ENCODE data around the gene C11orf68.
"Not testable (repeated sequence)": the region's sequence is repeated elsewhere in the genome, so short reads cannot be mapped to it uniquely, and the experiment has no call there.

Gene C11orf68

DNA sequence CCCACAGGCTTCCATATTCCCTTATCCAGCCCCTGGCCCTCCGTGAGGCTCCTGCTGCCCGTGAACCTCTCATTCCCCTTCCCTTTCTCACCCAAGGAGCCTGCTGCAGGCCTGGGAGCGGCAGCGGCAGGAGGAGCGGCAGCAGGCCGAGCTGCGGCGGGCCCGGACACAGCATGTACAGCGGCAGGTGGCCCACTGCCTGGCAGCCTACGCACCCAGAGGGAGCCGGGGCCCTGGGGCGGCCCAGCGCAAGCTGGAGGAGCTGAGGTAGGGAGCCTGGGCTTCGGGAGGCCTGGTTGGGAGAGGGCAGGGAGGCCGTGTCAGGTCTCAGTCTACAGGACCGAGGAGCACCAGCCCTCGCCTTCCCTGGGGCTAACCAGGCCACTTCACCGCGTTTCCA lies 34.6 kb upstream of the C11orf68 start:
- Histone ChIP-seq H3K4me1 (ENCODE audit: control insufficient read depth, insufficient read depth, low read length) (peaks cover 6% of the 10 kb centered on the region), H3K9me3 (ENCODE audit: control insufficient read depth, low read length) (no peaks in the 10 kb centered on the region), H3K4me3 (ENCODE audit: low read length) (no peak overlapping the region), H3K27me3 (ENCODE audit: control insufficient read depth, insufficient read depth, low read length) (no peaks in the 10 kb centered on the region), H3K36me3 (ENCODE audit: control insufficient read depth, insufficient read depth, low read length) (no peaks in the 10 kb centered on the region), H3K9ac (ENCODE audit: low read length) (no peak overlapping the region)

- Histone ChIP-seq H3K9ac (ENCODE audit: low read length) (no peak overlapping the region), H3K4me1 (ENCODE audit: control insufficient read depth, insufficient read depth, low read length) (peaks cover 4% of the 10 kb centered on the region), H3K9me3 (ENCODE audit: control insufficient read depth, low read length) (no peaks in the 10 kb centered on the region), H3K4me3 (ENCODE audit: low read length) (no peak overlapping the region), H3K27me3 (ENCODE audit: control insufficient read depth, insufficient read depth, low read length) (no peaks in the 10 kb centered on the region), H3K36me3 (ENCODE audit: control insufficient read depth, insufficient read depth, low read length) (no peaks in the 10 kb centered on the region)
These were observed 33.2 kb upstream of the C11orf68 start for GRCh38 chr11:65952052-65952521.

DNA sequence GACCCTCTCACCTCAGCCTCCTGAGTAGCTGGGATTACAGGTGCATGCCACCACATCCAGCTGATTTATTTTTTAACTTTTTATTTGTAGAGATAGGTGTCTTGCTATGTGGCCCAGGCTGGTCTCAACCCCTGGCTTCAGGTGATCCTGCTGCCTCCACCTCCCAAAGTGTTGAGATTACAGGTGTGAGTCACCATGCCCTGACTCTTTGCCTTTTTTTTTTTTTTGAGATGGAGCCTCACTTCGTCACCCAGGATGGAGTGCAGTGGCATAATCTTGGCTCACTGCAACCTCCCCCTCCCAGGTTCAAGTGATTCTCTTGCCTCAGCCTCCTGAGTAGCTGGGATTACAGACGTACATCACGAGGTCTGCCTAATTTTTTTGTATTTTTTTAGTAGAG lies 32.8 kb upstream of the C11orf68 start:
- not testable (repeated sequence) for H3K36me3 ChIP-seq (ENCODE audit: control insufficient read depth, insufficient read depth, low read length); H3K4me3 ChIP-seq (ENCODE audit: low read length); H3K27me3 ChIP-seq (ENCODE audit: control insufficient read depth, insufficient read depth, low read length); H3K9me3 ChIP-seq (ENCODE audit: control insufficient read depth, low read length); H3K4me1 ChIP-seq (ENCODE audit: control insufficient read depth, insufficient read depth, low read length); H3K9ac ChIP-seq (ENCODE audit: low read length)

GRCh38 chr11:65950711-65951110 lies 31.8 kb upstream of the C11orf68 start:
- H3K9me3 ChIP-seq (ENCODE audit: control insufficient read depth, low read length); H3K27me3 ChIP-seq (ENCODE audit: control insufficient read depth, insufficient read depth, low read length); H3K9ac ChIP-seq (ENCODE audit: low read length); H3K36me3 ChIP-seq (ENCODE audit: control insufficient read depth, insufficient read depth, low read length); H3K4me1 ChIP-seq (ENCODE audit: control insufficient read depth, insufficient read depth, low read length); H3K4me3 ChIP-seq (ENCODE audit: low read length): not testable (repeated sequence)

GRCh38 chr11:65947603-65948125 lies 28.8 kb upstream of the C11orf68 start:
- H3K4me3 ChIP-seq (ENCODE audit: low read length), result no peak overlapping the region
- no peaks in the 10 kb centered on the region for H3K4me1 ChIP-seq (ENCODE audit: control insufficient read depth, insufficient read depth, low read length)
- H3K36me3 ChIP-seq (ENCODE audit: control insufficient read depth, insufficient read depth, low read length), result no peaks in the 10 kb centered on the region
- no peaks in the 10 kb centered on the region for H3K9me3 ChIP-seq (ENCODE audit: control insufficient read depth, low read length)
- peaks cover 2% of the 10 kb centered on the region for H3K27me3 ChIP-seq (ENCODE audit: control insufficient read depth, insufficient read depth, low read length)
- H3K9ac ChIP-seq (ENCODE audit: low read length), result no peak overlapping the region

DNA sequence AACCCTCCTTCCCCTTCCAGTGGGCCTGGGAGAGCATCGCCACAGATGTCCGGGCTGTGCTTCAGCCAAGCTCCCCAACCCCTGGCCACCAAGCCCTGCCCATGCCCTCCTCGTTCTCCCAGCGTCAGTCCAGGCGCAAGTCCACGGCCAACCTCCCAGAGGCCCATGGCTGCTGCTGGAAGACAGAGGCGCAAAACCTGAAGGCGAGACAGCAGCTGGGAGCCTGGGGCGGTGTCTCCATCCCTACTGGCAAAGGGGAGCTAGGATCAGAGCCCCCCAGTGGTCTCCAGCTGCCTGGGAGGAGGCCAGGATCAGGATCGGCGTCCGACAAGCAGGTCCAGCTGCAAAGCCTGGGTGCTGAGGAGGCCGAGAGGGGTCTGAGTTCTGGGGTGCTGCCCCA lies 28.3 kb upstream of the C11orf68 start:
- Histone ChIP-seq H3K9me3 (ENCODE audit: control insufficient read depth, low read length) (no peaks in the 10 kb centered on the region), H3K36me3 (ENCODE audit: control insufficient read depth, insufficient read depth, low read length) (no peaks in the 10 kb centered on the region), H3K9ac (ENCODE audit: low read length) (no peak overlapping the region)

DNA sequence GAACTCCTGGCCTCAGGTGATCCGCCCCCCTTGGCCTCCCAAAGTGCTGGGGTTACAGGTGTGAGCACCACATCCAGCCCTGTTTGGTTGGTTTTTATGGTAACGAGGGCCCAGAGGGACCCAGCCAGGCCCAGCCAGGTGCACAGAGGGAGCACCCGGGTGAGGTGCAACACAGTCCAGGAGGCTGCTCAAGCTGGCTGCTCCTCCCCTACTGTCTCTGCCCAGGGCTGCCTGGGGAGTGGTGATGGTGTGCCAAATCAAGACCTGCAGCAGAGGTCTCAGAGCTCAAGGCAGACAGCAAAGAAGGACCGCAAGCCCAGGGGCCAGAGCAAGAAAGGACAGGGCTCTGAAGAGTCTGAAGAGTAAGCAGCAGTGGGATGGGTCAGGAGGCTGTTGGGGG lies 27.8 kb upstream of the C11orf68 start:
- Histone ChIP-seq H3K4me1 (ENCODE audit: control insufficient read depth, insufficient read depth, low read length) (no peaks in the 10 kb centered on the region), H3K9ac (ENCODE audit: low read length) (no peak overlapping the region), H3K27me3 (ENCODE audit: control insufficient read depth, insufficient read depth, low read length) (peaks cover 2% of the 10 kb centered on the region), H3K36me3 (ENCODE audit: control insufficient read depth, insufficient read depth, low read length) (no peaks in the 10 kb centered on the region), H3K9me3 (ENCODE audit: control insufficient read depth, low read length) (no peaks in the 10 kb centered on the region), H3K4me3 (ENCODE audit: low read length) (no peak overlapping the region)

More for the DNA sequence above, 28.3 kb upstream of the C11orf68 start:
- H3K4me1 ChIP-seq (ENCODE audit: control insufficient read depth, insufficient read depth, low read length), result no peaks in the 10 kb centered on the region
- H3K27me3 ChIP-seq (ENCODE audit: control insufficient read depth, insufficient read depth, low read length), result peaks cover 2% of the 10 kb centered on the region
- no peak overlapping the region for H3K4me3 ChIP-seq (ENCODE audit: low read length)

GRCh38 chr11:65945941-65946558 lies 27.2 kb upstream of the C11orf68 start:
- H3K36me3 ChIP-seq (ENCODE audit: control insufficient read depth, insufficient read depth, low read length), result no peaks in the 10 kb centered on the region
- no peak overlapping the region for H3K4me3 ChIP-seq (ENCODE audit: low read length)
- H3K27me3 ChIP-seq (ENCODE audit: control insufficient read depth, insufficient read depth, low read length), result peaks cover 2% of the 10 kb centered on the region
- no peaks in the 10 kb centered on the region for H3K4me1 ChIP-seq (ENCODE audit: control insufficient read depth, insufficient read depth, low read length)
- H3K9me3 ChIP-seq (ENCODE audit: control insufficient read depth, low read length), result no peaks in the 10 kb centered on the region
- H3K9ac ChIP-seq (ENCODE audit: low read length), result no peak overlapping the region

GRCh38 chr11:65945430-65945911 lies 26.6 kb upstream of the C11orf68 start, which contains the start of gene TSGA10IP:
Gene TSGA10IP (plus strand): TSS chr11:65945480. CDS start chr11:65945676, 196 bp downstream.
- no peaks in the 10 kb centered on the region for H3K9me3 ChIP-seq (ENCODE audit: control insufficient read depth, low read length)
- H3K36me3 ChIP-seq (ENCODE audit: control insufficient read depth, insufficient read depth, low read length), result no peaks in the 10 kb centered on the region
- H3K4me1 ChIP-seq (ENCODE audit: control insufficient read depth, insufficient read depth, low read length), result no peaks in the 10 kb centered on the region
- no peak within 1 kb of the TSS for H3K9ac ChIP-seq (ENCODE audit: low read length)
- H3K27me3 ChIP-seq (ENCODE audit: control insufficient read depth, insufficient read depth, low read length), result peaks cover 2% of the 10 kb centered on the region
- H3K4me3 ChIP-seq (ENCODE audit: low read length), result no peak within 1 kb of the TSS

DNA sequence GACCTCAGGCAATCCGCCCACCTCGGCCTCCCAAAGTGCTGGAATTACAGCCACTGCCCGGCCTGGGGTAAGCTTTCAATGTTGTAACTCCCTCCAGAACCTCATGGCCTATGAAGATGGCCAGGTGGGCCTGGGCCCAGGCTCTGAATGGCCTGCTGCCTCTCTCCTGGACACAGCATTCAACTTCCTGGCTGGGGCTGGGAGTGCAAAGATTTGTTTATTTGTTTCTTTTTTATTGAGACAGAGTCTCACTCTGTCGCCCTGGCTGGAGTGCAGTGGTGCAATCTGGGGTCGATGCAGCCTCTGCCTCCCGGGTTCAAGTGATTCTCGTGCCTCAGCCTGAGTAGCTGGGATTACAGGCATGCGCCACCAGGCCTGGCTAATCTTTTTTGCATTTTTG lies 25.9 kb upstream of the C11orf68 start:
- no peaks in the 10 kb centered on the region for H3K36me3 ChIP-seq (ENCODE audit: control insufficient read depth, insufficient read depth, low read length)
- H3K4me3 ChIP-seq (ENCODE audit: low read length), result no peak overlapping the region
- H3K4me1 ChIP-seq (ENCODE audit: control insufficient read depth, insufficient read depth, low read length), result no peaks in the 10 kb centered on the region

GRCh38 chr11:65944191-65944590 lies 25.3 kb upstream of the C11orf68 start:
- no peaks in the 10 kb centered on the region for H3K36me3 ChIP-seq (ENCODE audit: control insufficient read depth, insufficient read depth, low read length)
- no peak overlapping the region for H3K9ac ChIP-seq (ENCODE audit: low read length)
- H3K4me1 ChIP-seq (ENCODE audit: control insufficient read depth, insufficient read depth, low read length), result no peaks in the 10 kb centered on the region
- peaks cover 2% of the 10 kb centered on the region for H3K27me3 ChIP-seq (ENCODE audit: control insufficient read depth, insufficient read depth, low read length)
- H3K9me3 ChIP-seq (ENCODE audit: control insufficient read depth, low read length), result no peaks in the 10 kb centered on the region
- no peak overlapping the region for H3K4me3 ChIP-seq (ENCODE audit: low read length)

More for the DNA sequence above, 25.9 kb upstream of the C11orf68 start:
- Histone ChIP-seq H3K9ac (ENCODE audit: low read length) (no peak overlapping the region), H3K9me3 (ENCODE audit: control insufficient read depth, low read length) (no peaks in the 10 kb centered on the region), H3K27me3 (ENCODE audit: control insufficient read depth, insufficient read depth, low read length) (peaks cover 2% of the 10 kb centered on the region)

DNA sequence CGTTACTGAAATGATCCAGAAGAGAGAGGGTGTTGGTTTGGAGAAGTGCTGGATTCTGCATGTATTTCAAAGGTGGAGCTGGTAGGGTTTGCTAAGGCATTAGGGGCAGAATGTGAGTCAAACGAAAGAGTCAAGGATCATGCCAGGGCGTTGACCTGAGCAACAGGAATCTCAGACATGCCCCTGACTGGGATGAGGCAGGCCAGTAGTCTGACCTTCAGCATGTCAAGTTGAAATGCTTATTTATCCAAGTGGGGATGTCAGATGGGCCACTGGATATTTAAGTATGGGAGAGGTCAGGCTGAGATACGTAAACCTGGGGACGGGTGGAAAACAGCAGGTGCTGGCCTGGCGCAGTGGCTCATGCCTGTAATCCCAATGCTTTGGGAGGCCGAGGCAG lies 23.7 kb upstream of the C11orf68 start:
- H3K4me3 ChIP-seq (ENCODE audit: low read length), result no peak overlapping the region
- no peak overlapping the region for H3K9ac ChIP-seq (ENCODE audit: low read length)
- H3K36me3 ChIP-seq (ENCODE audit: control insufficient read depth, insufficient read depth, low read length), result no peaks in the 10 kb centered on the region
- no peaks in the 10 kb centered on the region for H3K4me1 ChIP-seq (ENCODE audit: control insufficient read depth, insufficient read depth, low read length)
- peaks cover 2% of the 10 kb centered on the region for H3K27me3 ChIP-seq (ENCODE audit: control insufficient read depth, insufficient read depth, low read length)
- H3K9me3 ChIP-seq (ENCODE audit: control insufficient read depth, low read length), result no peaks in the 10 kb centered on the region
